ENCODE measurements around the gene SMAD5.

SMAD5 gene

DNA sequence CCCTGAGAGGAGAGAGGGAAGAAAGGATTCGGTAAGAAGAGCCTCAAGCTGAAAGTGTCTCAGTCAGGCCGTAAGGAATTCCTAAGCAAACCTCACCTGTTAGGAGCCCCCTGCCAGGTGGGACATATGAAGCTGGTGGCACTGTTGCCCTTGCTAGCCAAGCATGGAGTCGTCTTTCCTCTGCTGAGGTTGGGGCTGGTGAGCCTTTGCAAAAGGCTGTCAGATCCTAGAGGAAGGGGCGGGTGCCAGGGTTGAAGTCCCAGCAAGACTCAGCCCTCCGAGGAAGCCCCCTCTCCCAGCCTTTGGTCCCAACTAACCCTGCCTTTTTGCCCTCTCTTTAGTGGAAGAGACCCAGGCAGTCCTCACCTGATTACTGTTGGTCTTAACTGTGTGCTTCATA lies 65.8 kb downstream of the SMAD5 start:
- no peak overlapping the region for H3K27ac ChIP-seq
- TF ChIP-seq, protein P1, sequence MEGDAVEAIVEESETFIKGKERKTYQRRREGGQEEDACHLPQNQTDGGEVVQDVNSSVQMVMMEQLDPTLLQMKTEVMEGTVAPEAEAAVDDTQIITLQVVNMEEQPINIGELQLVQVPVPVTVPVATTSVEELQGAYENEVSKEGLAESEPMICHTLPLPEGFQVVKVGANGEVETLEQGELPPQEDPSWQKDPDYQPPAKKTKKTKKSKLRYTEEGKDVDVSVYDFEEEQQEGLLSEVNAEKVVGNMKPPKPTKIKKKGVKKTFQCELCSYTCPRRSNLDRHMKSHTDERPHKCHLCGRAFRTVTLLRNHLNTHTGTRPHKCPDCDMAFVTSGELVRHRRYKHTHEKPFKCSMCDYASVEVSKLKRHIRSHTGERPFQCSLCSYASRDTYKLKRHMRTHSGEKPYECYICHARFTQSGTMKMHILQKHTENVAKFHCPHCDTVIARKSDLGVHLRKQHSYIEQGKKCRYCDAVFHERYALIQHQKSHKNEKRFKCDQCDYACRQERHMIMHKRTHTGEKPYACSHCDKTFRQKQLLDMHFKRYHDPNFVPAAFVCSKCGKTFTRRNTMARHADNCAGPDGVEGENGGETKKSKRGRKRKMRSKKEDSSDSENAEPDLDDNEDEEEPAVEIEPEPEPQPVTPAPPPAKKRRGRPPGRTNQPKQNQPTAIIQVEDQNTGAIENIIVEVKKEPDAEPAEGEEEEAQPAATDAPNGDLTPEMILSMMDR (IDR thresholded peaks at IDR 0.05): no peak
- H3K4me1 ChIP-seq (ENCODE audit: control insufficient read depth in 1 of 2, insufficient read depth in 1 of 2, low read depth in 1 of 2, low read length in 1 of 2): no peaks in the 10 kb centered on the region
- no peaks in the 10 kb centered on the region for H3K9me3 ChIP-seq
- H3K27me3 ChIP-seq: peaks cover 97% of the 10 kb centered on the region
- no peak overlapping the region for H3K4me3 ChIP-seq (ENCODE audit: low read depth in 1 of 2, low read length in 1 of 2)
- no peaks in the 10 kb centered on the region for H3K36me3 ChIP-seq

DNA sequence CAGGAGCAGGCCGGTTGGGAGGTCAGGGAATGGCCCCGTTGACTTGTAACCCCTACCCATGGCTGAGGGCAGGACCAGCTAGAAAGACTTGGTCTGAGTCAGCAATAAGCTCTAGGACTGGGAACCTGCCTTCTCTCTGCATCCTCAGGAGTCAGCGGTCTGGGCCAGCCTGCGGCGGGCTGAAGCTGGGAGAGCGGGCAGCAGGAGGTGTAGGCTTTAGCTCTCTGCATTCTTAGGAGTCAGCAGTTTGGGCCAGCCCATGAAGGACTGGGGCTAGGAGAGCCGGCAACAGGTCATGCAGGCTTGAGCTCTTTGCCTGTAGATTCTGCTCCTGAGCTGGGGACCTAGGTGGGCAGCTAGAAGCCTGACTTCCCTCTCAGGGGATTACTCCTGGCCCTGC lies 66.8 kb downstream of the SMAD5 start:
- TF ChIP-seq, protein P1 (IDR thresholded peaks at IDR 0.05): no peak
- Histone ChIP-seq H3K4me3 (ENCODE audit: low read depth in 1 of 2, low read length in 1 of 2) (no peak overlapping the region), H3K4me1 (ENCODE audit: control insufficient read depth in 1 of 2, insufficient read depth in 1 of 2, low read depth in 1 of 2, low read length in 1 of 2) (no peaks in the 10 kb centered on the region), H3K27me3 (peaks cover 97% of the 10 kb centered on the region), H3K27ac (no peak overlapping the region), H3K9me3 (no peaks in the 10 kb centered on the region), H3K36me3 (no peaks in the 10 kb centered on the region)

DNA sequence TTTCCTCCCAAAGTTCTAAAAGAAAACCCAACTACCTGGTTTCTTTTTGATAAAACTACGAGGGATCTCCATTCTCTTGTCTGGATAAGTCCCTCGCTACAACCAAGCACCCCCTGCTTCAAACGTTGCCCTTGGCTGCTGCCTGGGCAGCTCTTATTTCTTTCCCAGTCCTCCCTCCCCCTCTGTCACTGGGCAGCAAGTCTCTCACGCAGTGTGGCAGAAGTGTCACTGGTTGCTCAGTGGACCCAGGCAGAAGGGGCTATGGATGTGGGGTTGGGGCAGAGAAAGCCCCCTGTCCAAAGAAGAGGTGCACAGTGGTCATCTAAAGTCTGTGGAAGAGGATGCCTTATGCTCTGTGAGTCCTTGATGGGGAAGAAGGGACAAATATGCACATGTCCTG lies 67.5 kb downstream of the SMAD5 start:
- no peaks in the 10 kb centered on the region for H3K9me3 ChIP-seq
- H3K4me3 ChIP-seq (ENCODE audit: low read depth in 1 of 2, low read length in 1 of 2): no peak overlapping the region
- no peaks in the 10 kb centered on the region for H3K36me3 ChIP-seq
- peaks cover 91% of the 10 kb centered on the region for H3K27me3 ChIP-seq
- no peaks in the 10 kb centered on the region for H3K4me1 ChIP-seq (ENCODE audit: control insufficient read depth in 1 of 2, insufficient read depth in 1 of 2, low read depth in 1 of 2, low read length in 1 of 2)
- TF ChIP-seq, protein P1 (IDR thresholded peaks at IDR 0.05): no peak
- H3K27ac ChIP-seq: no peak overlapping the region

DNA sequence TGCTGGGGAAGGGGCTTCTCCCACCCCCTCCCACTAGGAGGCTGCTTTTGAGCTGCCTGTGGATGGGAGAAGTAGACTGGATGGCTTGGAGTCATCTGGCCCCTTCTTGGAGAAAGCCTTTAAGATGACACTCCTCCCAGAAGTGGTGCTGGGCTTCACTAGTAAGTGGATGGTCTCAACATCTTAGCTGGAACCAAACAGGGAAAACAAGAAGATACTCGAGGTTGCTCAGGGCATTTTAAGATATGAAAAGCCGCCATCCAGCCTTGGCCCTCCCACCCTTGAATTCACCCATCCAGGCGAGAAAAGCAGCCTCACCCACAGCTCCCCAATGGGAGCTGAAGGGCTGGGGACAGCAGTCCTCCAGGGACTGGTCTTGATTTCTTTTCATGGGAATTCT lies 68.1 kb downstream of the SMAD5 start:
- H3K27me3 ChIP-seq: peaks cover 85% of the 10 kb centered on the region
- no peak overlapping the region for H3K4me3 ChIP-seq (ENCODE audit: low read depth in 1 of 2, low read length in 1 of 2)
- no peaks in the 10 kb centered on the region for H3K36me3 ChIP-seq
- H3K9me3 ChIP-seq: no peaks in the 10 kb centered on the region
- no peak overlapping the region for H3K27ac ChIP-seq
- H3K4me1 ChIP-seq (ENCODE audit: control insufficient read depth in 1 of 2, insufficient read depth in 1 of 2, low read depth in 1 of 2, low read length in 1 of 2): no peaks in the 10 kb centered on the region
- TF ChIP-seq, protein P1 (IDR thresholded peaks at IDR 0.05): no peak

DNA sequence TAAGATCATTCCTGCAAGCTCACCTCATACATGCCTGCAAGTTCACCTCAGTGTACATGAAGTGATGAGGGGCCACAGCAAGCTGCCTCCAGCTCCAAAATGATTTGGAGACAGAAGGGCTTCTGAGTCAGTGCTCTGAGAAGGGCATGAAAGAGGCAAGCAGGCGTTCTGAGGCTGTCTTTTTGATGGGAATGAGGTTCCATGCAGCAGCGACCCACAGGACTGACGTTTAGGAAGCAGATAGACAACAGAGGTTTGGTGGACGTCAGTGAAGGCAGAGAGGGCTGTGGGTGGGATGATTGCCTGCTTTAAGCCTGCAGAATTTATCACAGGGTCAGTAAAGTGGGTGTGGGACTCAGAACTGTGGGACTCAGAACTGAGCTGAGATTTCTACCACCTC lies 69.2 kb downstream of the SMAD5 start:
- no peaks in the 10 kb centered on the region for H3K4me1 ChIP-seq (ENCODE audit: control insufficient read depth in 1 of 2, insufficient read depth in 1 of 2, low read depth in 1 of 2, low read length in 1 of 2)
- TF ChIP-seq, protein P1 (IDR thresholded peaks at IDR 0.05): no peak
- H3K4me3 ChIP-seq (ENCODE audit: low read depth in 1 of 2, low read length in 1 of 2): no peak overlapping the region
- H3K9me3 ChIP-seq: no peaks in the 10 kb centered on the region
- no peak overlapping the region for H3K27ac ChIP-seq
- no peaks in the 10 kb centered on the region for H3K36me3 ChIP-seq
- peaks cover 74% of the 10 kb centered on the region for H3K27me3 ChIP-seq
